HG03469 (cell line): Measurements from ENCODE around the gene ADORA3.
"Not testable (repeated sequence)": the region's sequence is repeated elsewhere in the genome, so short reads cannot be mapped to it uniquely, and the experiment has no call there.

Experiments used
- ATAC-seq: cut with Tn5 transposase; IDR thresholded peaks from one replicate; pipeline ENCODE4 v1.9.1; 2021; ENCODE audit warnings: mild to moderate bottlenecking, moderate library complexity, moderate number of reproducible peaks; ENCODE audit not compliant: unreplicated experiment

The ADORA3 gene

GRCh38 chr1:111503585-111504060 lies at the start of gene ADORA3, which contains the start of gene TMIGD3:
ADORA3 (minus strand) TSS chr1:111503633; CDS start chr1:111503354, 279 bp downstream.
TMIGD3 (minus strand) TSS chr1:111503633; CDS start chr1:111503354, 279 bp downstream.
- ATAC-seq = no peak

- no peak for ATAC-seq
Measured at GRCh38 chr1:111553196-111553595, 49.8 kb upstream of the ADORA3 start.

GRCh38 chr1:111552587-111552986 lies 49.2 kb upstream of the ADORA3 start:
- no peak for ATAC-seq

GRCh38 chr1:111551623-111552411 lies 48.4 kb upstream of the ADORA3 start:
- no peak for ATAC-seq

DNA sequence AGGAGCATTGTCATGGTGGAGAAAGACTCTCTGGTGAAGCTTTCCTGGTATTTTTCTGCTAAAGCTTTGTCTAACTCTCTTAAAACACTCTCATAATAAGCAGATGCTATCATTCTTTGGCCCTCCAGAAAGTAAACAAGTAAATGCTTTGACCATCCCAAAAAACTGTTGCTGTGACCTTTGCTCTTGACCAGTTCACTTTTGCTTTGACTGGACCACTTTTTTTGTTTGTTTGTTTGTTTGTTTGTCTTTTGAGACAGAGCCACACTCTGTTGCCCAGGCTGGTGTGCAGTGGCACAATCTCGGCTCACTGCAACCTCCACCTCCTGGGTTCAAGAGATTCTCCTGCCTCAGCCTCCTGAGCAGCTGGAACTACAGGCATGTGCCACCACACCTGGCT lies 44.4 kb upstream of the ADORA3 start:
- ATAC-seq = not testable (repeated sequence)

DNA sequence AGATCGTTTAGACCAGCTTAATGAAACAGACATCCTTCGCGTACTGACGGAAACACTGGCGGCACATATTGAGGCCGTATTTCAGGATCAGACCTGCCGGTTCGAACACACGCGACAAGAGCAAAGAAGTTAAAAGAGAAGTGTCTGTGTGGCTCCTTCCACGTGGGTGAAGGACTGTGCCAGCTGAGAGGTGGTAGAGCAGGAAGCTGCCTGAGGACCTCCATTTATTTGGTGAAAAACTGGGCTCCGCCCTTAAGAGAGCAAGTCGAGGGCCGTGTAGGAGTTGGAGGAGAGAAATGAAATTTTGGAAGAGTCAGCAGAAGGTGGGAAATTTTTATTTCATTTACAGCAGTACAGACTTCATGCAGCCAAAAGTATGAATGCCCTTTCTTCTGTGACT lies 38.8 kb upstream of the ADORA3 start:
- no peak for ATAC-seq

GRCh38 chr1:111541721-111542120 lies 38.3 kb upstream of the ADORA3 start:
- no peak for ATAC-seq

GRCh38 chr1:111540928-111541327 lies 37.5 kb upstream of the ADORA3 start:
- ATAC-seq = no peak

DNA sequence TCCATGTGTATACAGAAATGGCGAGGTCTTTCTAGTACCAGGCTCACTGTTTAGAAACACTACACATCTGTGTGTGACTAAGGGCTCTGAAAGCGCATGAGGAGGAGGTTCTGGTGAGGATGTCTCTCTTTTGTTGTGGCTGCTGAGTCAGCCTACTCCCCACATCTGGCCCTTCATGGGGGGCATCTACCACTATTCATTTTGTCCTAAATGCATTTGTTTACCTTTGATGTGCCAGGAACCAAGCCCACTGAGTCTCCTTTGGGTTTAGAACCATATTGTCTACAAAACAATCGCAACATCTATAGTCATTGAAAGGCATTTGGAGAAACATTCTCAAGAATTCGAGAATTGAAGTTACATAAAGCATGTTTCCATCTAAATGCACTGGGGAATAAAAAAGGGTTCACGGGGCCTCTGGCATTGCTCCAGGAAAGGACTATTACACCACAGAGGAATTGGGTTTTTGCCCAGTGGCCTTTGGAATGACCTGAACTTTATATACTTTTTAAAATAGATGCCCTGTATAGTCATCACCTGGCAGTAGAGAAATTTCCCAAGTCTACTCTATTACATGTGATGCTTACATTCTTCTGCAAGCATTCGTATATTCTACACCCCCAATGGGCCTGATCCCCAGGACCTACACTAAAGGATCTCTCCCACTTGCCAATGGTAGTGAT lies 35.1 kb upstream of the ADORA3 start:
- no peak for ATAC-seq

GRCh38 chr1:111535256-111536191 lies 32.1 kb upstream of the ADORA3 start:
- no peak for ATAC-seq

DNA sequence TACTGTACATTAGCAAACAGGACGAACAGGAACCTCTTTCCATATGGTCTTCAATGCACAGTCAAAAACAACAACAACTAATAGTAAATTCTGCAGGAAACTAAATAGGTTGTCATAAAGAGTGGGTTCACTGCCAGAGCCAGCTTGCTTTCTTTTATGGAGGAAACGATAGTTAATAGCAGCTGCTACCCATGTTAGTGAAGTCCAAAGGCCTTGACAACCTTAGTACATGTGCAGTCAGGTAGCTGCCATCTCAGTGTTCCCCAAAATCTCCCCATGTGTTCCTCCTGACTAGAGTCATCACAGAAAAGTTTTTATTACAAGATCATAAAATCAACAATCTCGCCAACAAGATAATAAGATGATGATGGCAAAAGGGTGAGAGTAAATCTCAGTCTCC lies 16.6 kb upstream of the ADORA3 start:
- no peak for ATAC-seq

- ATAC-seq = no peak
Measured at GRCh38 chr1:111517469-111518225, 14.2 kb upstream of the ADORA3 start.

DNA sequence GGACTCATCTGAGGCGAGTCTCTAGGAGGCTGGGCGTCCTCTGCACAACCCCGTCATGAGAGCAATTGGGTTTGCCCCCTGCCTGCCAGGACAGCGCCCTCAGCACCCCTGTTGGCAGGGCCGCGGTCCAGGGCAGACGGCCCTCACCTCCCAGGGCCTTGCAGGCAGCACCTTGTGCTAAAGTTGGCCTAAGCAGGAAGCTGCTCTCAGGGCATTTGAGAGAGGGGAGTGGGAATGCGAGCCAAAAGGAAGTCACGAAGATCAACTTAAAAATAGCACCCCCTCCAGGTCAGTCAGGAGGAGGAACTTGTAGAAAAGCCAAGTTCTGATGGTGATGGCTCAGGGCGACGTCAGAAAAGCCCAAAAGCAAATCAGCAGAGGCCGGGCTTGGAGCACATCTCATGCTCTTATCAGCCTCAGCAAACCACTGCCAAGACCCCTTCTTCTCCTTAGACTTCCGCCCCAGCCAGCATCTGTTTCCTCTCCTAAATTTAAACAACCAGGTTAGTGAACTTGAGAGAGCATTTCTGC lies 12.6 kb upstream of the ADORA3 start:
- ATAC-seq = no peak

DNA sequence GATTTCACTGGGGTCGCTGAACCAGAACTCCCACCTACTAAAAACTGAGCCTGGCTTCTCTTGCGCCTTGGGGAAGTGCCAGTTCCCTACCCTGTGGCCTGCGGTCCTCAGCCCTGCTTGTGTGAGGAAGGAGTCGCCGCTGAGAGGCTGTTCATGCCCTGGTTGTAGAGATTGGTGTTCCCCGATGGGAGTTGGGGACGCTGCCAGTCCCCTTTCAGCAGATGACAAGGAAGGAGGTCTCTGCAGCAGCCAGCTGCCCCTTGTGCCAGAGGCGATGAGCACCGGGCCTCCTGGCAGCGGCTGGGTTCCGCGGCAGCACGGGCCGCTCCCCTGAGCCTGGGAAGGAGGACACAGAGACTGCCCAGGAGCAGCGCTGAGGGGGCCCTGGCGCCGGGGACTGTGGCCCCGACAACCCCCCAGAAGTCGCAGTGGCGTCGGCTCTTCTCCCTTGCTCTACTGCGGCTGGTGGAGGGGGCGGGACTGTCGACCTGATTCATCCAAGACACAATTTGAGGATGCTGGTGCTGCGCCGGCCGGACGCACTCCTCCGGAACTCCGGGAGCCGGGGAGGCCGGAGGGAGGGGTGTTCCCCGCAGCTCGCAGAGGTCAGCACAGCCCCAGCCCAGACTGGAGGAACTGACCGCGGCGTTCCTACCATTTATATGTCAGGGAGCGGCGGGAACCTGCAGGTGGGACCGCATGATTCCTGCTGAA lies 12.0 kb upstream of the ADORA3 start:
- ATAC-seq = no peak

DNA sequence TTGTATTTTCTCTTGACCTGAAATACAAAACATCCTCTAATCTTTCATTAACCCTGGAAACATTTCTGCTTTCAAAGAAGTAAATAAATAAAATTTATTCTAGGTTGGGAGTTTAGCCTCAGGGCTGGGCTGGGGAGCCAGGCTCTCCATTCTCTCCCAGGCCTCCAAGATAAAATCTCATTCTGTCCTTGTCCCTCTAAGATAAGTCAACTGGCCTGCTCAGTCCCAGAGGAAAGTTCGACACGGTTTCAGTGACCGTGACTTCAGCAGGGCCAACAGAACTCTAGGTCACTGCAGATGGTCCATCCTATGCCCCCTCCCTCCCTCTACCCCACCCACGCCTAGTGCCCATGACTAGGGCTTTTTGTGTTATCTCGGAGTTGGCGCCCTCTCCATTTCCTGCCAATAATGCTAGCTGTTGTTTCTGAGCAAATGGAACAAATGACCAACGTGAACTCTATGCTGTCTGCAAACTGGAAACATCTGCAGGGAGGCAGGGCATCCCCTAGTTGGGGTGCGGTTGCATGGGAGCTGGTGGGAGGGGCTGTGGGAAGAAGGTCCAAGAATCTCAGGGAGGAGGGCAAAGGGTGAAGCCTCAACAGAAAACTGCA lies 10.1 kb upstream of the ADORA3 start:
- ATAC-seq = no peak

GRCh38 chr1:111512931-111513330 lies 9.5 kb upstream of the ADORA3 start:
- ATAC-seq = no peak

DNA sequence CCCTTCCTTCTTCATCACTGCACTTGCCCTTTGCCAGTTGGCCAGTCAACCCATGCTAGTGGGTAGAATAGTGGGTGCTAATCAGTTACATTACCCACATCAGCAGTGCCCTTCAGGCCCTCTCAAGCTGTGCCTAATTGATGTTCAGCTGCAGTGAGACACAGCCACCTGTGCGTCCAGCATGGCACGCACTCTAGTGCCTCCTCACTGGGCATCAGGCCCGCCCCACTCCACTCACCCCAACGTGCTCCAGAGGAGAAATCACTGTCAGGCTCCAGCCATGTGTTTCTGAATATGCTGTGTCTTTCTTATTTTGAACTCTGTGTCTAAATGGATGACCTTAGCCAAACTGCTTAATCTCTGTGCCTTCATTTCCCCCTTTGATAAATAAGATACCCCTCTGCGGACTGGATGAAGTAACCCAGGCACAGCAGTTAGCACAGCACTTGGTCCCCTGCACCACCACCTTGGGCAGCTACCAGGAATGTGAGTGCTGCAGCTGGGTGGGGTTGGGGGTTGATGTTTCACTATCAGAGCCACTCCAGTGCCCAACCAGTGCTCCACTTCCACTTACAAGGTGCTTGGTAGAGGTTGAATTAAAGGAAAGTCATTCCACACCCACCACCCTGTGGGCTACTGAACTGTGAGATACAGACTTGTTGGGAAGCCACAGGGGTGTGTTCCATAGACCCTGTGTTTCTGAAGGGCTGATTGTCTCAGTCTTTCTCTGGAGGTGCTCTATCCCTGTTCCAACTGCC lies 8.9 kb upstream of the ADORA3 start:
- ATAC-seq = no peak

GRCh38 chr1:111511370-111511769 lies 7.9 kb upstream of the ADORA3 start:
- ATAC-seq = no peak
